Left ventricle myocardium inferior (tissue), 1 donor: ENCODE measurements around the gene FHL3. TPM values are rescaled to one million over a fixed set of nuclear protein-coding genes. Genes with fewer than 3 reads are reported as not detected.

ENCODE experiments used
- DNase-seq: peaks from one replicate; pipeline ENCODE4 v3.0.0-alpha.2; 2020
- H3K27ac ChIP-seq: fragments of 200-600 bp; replicated peaks from 2 replicates; pipeline ENCODE4 v1.8.0; 2021
- H3K27me3 ChIP-seq: fragments of 200-600 bp; 2 replicates; pipeline ENCODE4 v1.8.0; 2021; ENCODE audit warnings: low read depth
- H3K36me3 ChIP-seq: fragments of 200-600 bp; 2 replicates; pipeline ENCODE4 v1.8.0; 2021
- H3K4me1 ChIP-seq: fragments of 200-600 bp; 2 replicates; pipeline ENCODE4 v1.8.0; 2021
- H3K4me3 ChIP-seq: fragments of 200-600 bp; 2 replicates; pipeline ENCODE4 v1.8.0; 2021; ENCODE audit warnings: mild to moderate bottlenecking, moderate library complexity
- H3K9me3 ChIP-seq: fragments of 200-600 bp; replicated peaks from 2 replicates; pipeline ENCODE4 v1.8.0; 2021
- intact Hi-C: fragments of 100-400 bp; cut with micrococcal nuclease; formaldehyde crosslinking; loops from one replicate; pipeline ENCODE4 v1.11.0; 2022
- total RNA-seq: library from RNA; stranded (reverse); fragmentation: NEBNext Ultra II Directional; extraction: Animal tissue kit (Norgen Biotek cat#: 25700); gene quantifications from one replicate; pipeline ENCODE4 v1.2.1, GENCODE V29; 2021
- TF ChIP-seq, protein P1 (sequence below): fragments of 200-600 bp; IDR thresholded peaks from 2 replicates; pipeline ENCODE4 v1.8.0; 2021; ENCODE audit warnings: antibody characterized with exemption, mild to moderate bottlenecking, borderline replicate concordance
- donor health status: DM: no; HTN: yes; CAD: no; lungs with severe emphysema.

Gene FHL3
- total RNA-seq, 1 donor from 2014 or later = 15.8 TPM

DNA sequence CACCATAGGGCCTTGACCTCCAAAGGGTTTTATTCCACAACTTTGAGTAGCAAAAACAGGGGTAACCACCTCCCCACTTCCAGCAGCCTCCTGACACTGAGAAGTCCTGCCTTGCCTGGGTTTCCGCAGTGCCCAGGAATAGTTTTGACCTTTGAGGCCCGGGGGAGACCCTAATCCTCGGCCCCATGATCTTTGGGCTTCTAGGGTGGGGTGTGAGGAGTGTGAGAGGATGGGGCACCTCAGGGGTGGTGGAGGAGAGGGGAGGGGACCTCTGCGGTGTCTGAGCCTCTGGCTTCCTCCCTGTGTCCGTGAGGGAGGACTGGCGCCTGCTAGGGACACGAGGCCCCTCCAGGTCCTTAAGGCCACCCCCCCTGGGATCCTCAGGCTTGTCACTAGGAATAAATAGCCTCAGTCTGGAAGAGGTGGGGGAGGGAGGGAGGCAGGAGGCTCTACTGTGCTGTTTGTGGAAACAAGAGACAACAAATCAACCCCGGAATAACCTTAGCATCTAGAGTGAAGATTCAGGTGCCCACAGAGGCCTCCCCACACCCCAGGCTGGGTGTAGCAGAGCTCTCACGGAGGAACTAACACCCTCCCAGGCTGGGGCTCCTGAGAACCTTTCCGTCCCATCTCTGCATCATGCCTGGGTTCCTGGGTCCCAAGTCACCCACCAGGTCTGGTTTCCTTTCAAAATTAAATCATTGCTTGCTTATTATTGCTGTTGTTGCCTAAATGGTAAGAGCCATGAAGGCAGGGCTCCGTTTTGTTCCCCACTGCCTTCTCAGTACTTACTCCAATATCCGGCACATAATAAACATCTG, 904 bp upstream of the FHL3 start:
- TF ChIP-seq, protein P1, sequence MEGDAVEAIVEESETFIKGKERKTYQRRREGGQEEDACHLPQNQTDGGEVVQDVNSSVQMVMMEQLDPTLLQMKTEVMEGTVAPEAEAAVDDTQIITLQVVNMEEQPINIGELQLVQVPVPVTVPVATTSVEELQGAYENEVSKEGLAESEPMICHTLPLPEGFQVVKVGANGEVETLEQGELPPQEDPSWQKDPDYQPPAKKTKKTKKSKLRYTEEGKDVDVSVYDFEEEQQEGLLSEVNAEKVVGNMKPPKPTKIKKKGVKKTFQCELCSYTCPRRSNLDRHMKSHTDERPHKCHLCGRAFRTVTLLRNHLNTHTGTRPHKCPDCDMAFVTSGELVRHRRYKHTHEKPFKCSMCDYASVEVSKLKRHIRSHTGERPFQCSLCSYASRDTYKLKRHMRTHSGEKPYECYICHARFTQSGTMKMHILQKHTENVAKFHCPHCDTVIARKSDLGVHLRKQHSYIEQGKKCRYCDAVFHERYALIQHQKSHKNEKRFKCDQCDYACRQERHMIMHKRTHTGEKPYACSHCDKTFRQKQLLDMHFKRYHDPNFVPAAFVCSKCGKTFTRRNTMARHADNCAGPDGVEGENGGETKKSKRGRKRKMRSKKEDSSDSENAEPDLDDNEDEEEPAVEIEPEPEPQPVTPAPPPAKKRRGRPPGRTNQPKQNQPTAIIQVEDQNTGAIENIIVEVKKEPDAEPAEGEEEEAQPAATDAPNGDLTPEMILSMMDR = no peak
- H3K4me3 ChIP-seq = peak overlapping the region; percentile 78

DNA sequence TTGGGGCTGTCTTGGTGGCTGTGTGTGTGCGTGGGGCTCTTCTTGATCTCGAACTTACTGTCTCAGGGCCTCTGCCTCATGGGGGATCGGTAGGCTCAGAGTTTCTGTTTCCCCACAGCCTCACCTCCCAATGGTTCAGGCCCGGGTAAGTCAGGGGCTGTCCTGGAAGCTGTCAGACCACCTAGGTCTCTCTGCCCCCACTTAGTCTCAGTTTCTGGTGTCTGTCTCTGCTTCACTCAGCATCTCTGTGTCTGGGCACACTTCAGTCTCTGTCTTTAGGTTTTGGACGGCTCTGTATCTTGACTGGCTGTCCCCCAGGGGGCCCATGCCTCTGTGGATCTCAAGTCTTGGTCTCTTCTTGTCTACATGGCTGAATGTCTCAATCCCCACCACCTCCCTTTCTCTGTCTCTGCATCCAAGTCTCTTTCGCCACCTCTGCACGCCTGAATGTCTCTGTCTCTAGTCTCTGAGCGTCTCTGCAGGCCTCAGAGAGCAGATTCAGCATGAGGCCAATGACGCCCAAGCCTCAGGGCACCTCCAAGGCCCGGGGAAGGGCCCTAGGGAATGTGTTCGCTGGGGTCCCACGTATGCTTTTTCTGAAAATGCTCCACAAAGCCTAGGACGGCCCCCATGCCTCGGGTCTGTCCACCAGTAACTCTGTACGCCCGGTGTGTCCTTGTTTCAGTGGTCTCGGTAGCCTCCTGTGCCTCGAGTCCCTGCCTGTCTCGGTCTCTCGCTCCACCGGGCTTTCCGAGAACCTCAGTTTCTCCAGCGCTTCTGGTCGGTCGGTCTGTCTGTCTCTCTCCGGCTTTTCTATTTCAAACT, 818 bp downstream of the FHL3 start:
- DNase-seq = no peak
- TF ChIP-seq, protein P1 = no peak
- intact Hi-C loops = no loop called here
- peaks cover 73% of the 10 kb centered on the region for H3K4me1 ChIP-seq
- H3K27me3 ChIP-seq = no peaks in the 10 kb centered on the region
- H3K4me3 ChIP-seq = peak overlapping the region; percentile 78
- peak overlapping the region; percentile 95 for H3K27ac ChIP-seq
- no peaks in the 10 kb centered on the region for H3K36me3 ChIP-seq
- no peaks in the 10 kb centered on the region for H3K9me3 ChIP-seq

More for the DNA sequence above, 904 bp upstream of the FHL3 start:
- peak; percentile 74 for DNase-seq
- H3K27ac ChIP-seq = peak overlapping the region; percentile 95
- no peaks in the 10 kb centered on the region for H3K27me3 ChIP-seq
- intact Hi-C loops = no loop called here
- no peaks in the 10 kb centered on the region for H3K36me3 ChIP-seq
- H3K9me3 ChIP-seq = no peaks in the 10 kb centered on the region
- H3K4me1 ChIP-seq = peaks cover 59% of the 10 kb centered on the region

DNA sequence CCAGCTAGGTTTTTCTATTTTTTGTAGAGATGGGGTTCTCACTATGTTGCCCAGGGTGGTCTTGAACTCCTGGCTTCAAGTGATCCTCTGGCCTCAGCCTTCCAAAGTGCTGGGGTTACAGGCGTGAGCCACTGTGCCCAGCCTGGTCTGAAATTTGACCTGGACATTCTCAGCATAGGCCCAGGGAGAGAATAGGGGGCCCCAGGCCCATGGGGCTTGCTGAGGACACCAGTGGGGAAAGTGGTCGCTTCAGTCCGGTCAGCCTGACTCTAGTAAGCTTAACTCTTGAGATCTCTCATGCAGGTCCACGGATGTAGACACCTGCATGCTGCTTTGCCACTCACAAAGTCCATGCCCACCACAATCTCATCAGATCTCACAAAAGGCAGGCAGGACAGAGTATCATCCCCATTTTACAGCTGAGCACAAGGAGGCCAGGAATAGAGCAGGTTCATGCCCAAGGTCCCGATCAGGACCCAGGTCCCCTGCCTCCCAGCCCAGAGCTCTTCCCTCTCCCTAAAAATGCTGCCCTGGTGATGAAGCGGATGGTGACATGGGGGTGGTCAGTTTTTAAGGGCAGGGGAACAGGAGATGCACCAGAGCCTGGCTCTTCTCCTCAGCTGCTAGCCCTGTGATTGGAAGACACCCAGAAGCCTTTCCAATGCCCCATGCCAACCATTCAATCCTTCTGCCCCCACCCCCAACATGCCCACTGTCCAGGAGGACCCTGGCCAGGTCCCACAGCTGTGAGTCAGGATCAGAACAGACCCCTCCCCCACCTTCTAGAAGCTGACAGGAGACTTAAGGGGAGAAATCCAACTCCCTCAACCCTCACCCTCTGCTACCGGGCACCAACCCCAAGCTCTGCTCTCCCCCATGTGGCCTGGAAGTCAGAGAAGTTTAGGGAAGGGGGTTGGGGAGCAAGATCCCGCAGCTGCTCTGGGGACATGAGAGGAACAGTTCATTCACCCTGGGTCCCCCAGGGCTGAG, 1.8 kb downstream of the FHL3 start:
- Histone ChIP-seq H3K36me3 (no peaks in the 10 kb centered on the region), H3K27ac (peak overlapping the region; percentile 95), H3K4me3 (peak overlapping the region; percentile 78), H3K27me3 (no peaks in the 10 kb centered on the region), H3K9me3 (no peaks in the 10 kb centered on the region), H3K4me1 (peaks cover 76% of the 10 kb centered on the region)
- no peak for DNase-seq
- TF ChIP-seq, protein P1 = no peak
- intact Hi-C loops = no loop called here

DNA sequence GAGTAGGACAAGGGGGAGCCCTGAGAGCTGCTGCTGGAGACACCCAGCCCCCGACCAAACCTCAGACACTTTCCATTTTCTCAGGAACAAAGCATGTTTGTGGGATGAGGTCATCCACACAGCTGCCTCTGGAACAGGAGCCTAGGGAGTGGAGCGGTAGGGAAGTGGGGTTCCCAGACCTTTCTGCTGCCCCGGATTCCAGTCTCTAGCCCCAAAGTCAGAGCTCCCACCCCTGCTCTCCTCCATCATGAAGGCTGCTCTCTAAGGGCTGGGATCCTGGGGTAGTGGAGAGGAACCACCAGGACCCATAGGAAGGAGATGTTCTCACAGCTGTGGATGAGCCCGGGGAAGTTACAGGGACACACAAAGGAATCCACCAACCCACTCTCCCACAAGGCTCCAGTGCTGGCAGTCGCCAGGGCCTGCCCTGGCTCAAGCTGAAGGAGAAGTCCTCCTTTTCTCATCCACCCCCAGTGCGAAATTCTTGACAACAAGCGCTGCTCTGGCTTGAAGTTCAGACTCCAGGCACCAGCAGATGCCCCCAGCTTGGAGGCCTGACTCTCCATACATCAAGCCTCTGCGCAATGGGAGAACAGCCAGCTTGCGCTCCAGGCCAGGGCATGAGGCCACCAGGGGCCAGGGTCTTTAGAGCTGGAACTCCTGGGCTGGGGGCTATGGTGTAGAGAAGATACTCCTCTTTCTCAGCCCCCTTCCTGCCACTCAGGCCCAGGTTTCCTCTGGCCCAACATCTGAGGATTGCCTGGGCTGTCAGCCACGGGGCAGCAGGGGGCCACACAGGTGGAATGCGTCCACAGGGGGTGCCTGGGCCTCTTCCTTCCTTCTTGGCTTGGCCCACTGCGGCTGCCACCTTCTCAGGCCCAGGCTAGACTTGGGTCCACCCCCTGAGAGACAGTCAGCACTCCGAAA, 4.5 kb downstream of the FHL3 start:
- intact Hi-C loops = no loop called here
- TF ChIP-seq, protein P1 = no peak
- Histone ChIP-seq H3K4me3 (peak overlapping the region; percentile 45), H3K27me3 (no peaks in the 10 kb centered on the region), H3K4me1 (peaks cover 93% of the 10 kb centered on the region), H3K36me3 (peaks cover 13% of the 10 kb centered on the region), H3K27ac (peak overlapping the region; percentile 95), H3K9me3 (no peaks in the 10 kb centered on the region)
- DNase-seq = peak; percentile 49
